Adrenal gland (tissue), 5 donors: ENCODE data around the gene TPM2.

Experiments used
- CTCF ChIP-seq, 6 experiments: fragments of 450-650 bp in 4 of 6; fragments of 200-600 bp in 2 of 6; sonication (generic) in 1 of 6; IDR thresholded peaks; 1 replicate in 5 of 6; 2 replicates in 1 of 6; pipeline versions ENCODE4 v1.5.1 to v1.8.0; 2016 to 2021; ENCODE audit warnings: antibody characterized with exemption in 6 of 6, mild to moderate bottlenecking in 2 of 6, moderate library complexity in 1 of 6
- POLR2A ChIP-seq, 2 donors: fragments of 450-650 bp; IDR thresholded peaks; one replicate each; pipeline ENCODE4 v1.6.1; 2017; ENCODE audit warnings: antibody characterized with exemption in 2 of 2, mild to moderate bottlenecking in 2 of 2, moderate library complexity in 1 of 2
- donor health status: DM: no; HTN: no; CAD: no.

GRCh38 chr9:35705372-35705771 lies 15.6 kb upstream of the TPM2 start:
- TF ChIP-seq CTCF (IDR thresholded peaks at IDR 0.05) = no peak
- no peak for TF ChIP-seq POLR2A (IDR thresholded peaks at IDR 0.05)
